Tibial nerve (tissue), 4 donors: ENCODE results near the gene UBL4B. TPM values are rescaled to one million over a fixed set of nuclear protein-coding genes. Genes with fewer than 3 reads are reported as not detected.

ENCODE experiments used
- DNase-seq, 2 donors: peaks; one replicate each; pipeline ENCODE4 v3.0.0-alpha.2; 2019; ENCODE audit warnings: low spot score in 2 of 2
- H3K27ac ChIP-seq, 4 donors: fragments of 200-600 bp; sonication (generic) in 3 of 4; one replicate each; pipeline ENCODE4 v1.5.1; 2017 to 2019; ENCODE audit warnings: mild to moderate bottlenecking in 1 of 4
- H3K27me3 ChIP-seq, 2 donors: fragments of 200-600 bp; sonication (generic) in 1 of 2; one replicate each; pipeline versions ENCODE4 v1.5.1 to v1.6.0; 2017 to 2019
- H3K36me3 ChIP-seq, 3 donors: fragments of 200-600 bp; sonication (generic); one replicate each; pipeline ENCODE4 v1.5.1; 2018 to 2019
- H3K4me1 ChIP-seq, 4 donors: fragments of 200-600 bp; sonication (generic) in 3 of 4; one replicate each; pipeline ENCODE4 v1.5.1; 2017 to 2019
- H3K4me3 ChIP-seq, 4 donors: fragments of 200-600 bp; sonication (generic) in 3 of 4; one replicate each; pipeline ENCODE4 v1.5.1; 2017 to 2019; ENCODE audit warnings: mild to moderate bottlenecking in 1 of 4, moderate library complexity in 1 of 4
- H3K9me3 ChIP-seq, 4 donors: fragments of 200-600 bp; sonication (generic) in 3 of 4; one replicate each; pipeline ENCODE4 v1.5.1; 2017 to 2019
- EP300 ChIP-seq, 2 donors: sonication (generic); formaldehyde crosslinking; IDR thresholded peaks; one replicate each; pipeline ENCODE4 v1.6.1; 2017; ENCODE audit warnings: antibody characterized with exemption in 2 of 2, mild to moderate bottlenecking in 1 of 2
- POLR2A ChIP-seq, 2 donors: fragments of 450-650 bp; IDR thresholded peaks; one replicate each; pipeline ENCODE4 v1.6.1; 2017; ENCODE audit warnings: antibody characterized with exemption in 2 of 2, mild to moderate bottlenecking in 2 of 2, moderate library complexity in 2 of 2
- WGBS, 2 donors: methylation state at CpG; one replicate each; pipeline ENCODE4 v1.1.5; 2018; 5-methylcytosine and 5-hydroxymethylcytosine counted together
- total RNA-seq, 4 donors: library from RNA; depleted of rRNA; stranded (reverse); fragments of >200 nt; gene quantifications; one replicate each; pipeline ENCODE4 v1.1.0, GENCODE V29; 2016
- TF ChIP-seq, protein P1 (sequence below), 5 experiments: fragments of 200-600 bp in 3 of 5; fragments of 450-650 bp in 2 of 5; sonication (generic) in 3 of 5; IDR thresholded peaks; one replicate each; pipeline ENCODE4 v1.5.1; 2016 to 2019; ENCODE audit warnings: antibody characterized with exemption in 5 of 5, mild to moderate bottlenecking in 3 of 5, moderate library complexity in 2 of 5

Gene UBL4B, protein sequence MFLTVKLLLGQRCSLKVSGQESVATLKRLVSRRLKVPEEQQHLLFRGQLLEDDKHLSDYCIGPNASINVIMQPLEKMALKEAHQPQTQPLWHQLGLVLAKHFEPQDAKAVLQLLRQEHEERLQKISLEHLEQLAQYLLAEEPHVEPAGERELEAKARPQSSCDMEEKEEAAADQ
- under 1 TPM in 1 of 4 donors, not detected in 3; 0.42 TPM for total RNA-seq

DNA sequence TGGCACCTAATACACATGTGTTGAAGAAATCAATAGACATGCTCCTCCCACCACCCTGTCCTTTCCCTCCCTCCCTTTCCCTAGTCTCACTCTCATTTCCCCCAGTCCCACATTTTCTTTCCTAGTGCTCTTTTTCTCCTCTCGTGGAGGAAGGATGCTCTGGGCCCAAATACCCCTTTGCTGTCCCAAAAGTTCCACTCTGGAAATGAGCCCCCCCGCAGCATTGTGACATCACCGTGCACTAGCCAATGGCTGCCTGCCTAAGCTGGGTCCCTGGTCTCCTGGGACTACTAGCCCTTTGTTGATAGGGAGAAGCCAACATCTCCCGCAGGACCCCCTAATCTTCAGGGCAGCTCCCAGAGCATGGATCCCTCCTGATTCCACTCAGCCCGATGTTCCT lies at the start of gene UBL4B:
TSS of gene UBL4B (plus strand) at position 301 of the 400 bp plus-strand sequence. CDS start at position 393, 92 bp downstream.
- H3K9me3 ChIP-seq, result no peaks in the 10 kb centered on the region
- no peaks in the 10 kb centered on the region for H3K36me3 ChIP-seq
- DNase-seq, result no peak
- TF ChIP-seq POLR2A (IDR thresholded peaks at IDR 0.05) (no peak), EP300 (IDR thresholded peaks at IDR 0.05) (no peak)
- TF ChIP-seq, protein P1, sequence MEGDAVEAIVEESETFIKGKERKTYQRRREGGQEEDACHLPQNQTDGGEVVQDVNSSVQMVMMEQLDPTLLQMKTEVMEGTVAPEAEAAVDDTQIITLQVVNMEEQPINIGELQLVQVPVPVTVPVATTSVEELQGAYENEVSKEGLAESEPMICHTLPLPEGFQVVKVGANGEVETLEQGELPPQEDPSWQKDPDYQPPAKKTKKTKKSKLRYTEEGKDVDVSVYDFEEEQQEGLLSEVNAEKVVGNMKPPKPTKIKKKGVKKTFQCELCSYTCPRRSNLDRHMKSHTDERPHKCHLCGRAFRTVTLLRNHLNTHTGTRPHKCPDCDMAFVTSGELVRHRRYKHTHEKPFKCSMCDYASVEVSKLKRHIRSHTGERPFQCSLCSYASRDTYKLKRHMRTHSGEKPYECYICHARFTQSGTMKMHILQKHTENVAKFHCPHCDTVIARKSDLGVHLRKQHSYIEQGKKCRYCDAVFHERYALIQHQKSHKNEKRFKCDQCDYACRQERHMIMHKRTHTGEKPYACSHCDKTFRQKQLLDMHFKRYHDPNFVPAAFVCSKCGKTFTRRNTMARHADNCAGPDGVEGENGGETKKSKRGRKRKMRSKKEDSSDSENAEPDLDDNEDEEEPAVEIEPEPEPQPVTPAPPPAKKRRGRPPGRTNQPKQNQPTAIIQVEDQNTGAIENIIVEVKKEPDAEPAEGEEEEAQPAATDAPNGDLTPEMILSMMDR (IDR thresholded peaks at IDR 0.05), result no peak
- no peaks in the 10 kb centered on the region for H3K27me3 ChIP-seq
- H3K4me1 ChIP-seq, result no peaks in the 10 kb centered on the region
- 85 to 91% methylated on average over 5 of the region's 5 CpGs for WGBS, 2 donors
- H3K4me3 ChIP-seq, result no peak within 1 kb of the TSS
- H3K27ac ChIP-seq, result no peak within 1 kb of the TSS

DNA sequence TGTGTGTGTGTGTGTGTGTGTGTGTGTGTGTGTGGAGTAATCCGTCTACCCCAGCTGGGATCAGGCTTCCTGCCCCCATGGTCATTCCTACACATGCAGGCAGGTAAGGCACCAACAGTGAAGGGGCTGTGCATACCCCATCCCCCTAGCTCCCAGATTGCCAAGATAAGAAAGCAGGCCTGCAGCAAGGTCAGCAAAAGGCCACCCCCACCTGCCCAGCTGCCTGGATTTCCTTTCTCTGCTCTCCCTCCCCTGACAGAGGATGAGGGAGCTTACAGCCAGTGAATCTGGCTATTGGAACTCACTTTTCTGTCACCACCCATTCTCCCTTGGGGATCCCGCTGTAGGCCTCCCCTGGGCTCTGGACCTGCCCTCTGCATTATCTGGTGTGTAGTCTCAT lies 49.6 kb upstream of the UBL4B start:
- H3K4me3 ChIP-seq, result no peak overlapping the region
- H3K9me3 ChIP-seq, result no peaks in the 10 kb centered on the region
- H3K4me1 ChIP-seq, result peaks cover 0 to 14% (median under 1%) of the 10 kb centered on the region in 4 donors
- 74 to 82% methylated on average over 2 of the region's 2 CpGs for WGBS, 2 donors
- peaks cover 0 to 12% of the 10 kb centered on the region in 2 donors for H3K27me3 ChIP-seq
- no peak for TF ChIP-seq EP300 (IDR thresholded peaks at IDR 0.05)
- no peak for TF ChIP-seq POLR2A (IDR thresholded peaks at IDR 0.05)
- TF ChIP-seq, protein P1 (IDR thresholded peaks at IDR 0.05), result no peak
- no peak for DNase-seq
- peaks cover 0 to 48% (median 0%) of the 10 kb centered on the region in 3 donors for H3K36me3 ChIP-seq
- H3K27ac ChIP-seq, result no peak overlapping the region

DNA sequence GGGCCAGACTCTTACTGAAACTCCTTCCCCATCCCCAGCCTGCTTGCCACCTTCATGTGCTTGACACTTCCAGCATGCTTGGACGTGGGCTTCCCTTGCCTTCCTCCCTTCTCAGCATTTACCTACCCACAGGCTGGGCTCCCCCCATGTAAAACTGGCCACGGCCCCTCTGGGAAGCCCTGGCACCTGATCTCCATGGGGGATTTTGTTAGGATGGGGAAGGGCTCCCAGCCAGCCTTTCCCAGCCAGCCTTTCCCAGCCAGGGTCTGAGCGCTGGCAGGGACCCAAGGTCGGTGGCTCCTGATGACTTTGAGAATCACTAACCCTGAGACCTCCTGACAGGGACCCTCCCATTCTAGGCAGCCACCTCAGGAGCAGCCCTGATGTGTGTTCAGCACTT lies 48.5 kb upstream of the UBL4B start:
- H3K4me1 ChIP-seq, result peaks cover 0 to 14% (median 6%) of the 10 kb centered on the region in 4 donors
- no peak overlapping the region for H3K4me3 ChIP-seq
- no peak overlapping the region for H3K27ac ChIP-seq
- 39 to 70% methylated on average over 4 of the region's 4 CpGs for WGBS, 2 donors
- peaks cover 0 to 23% of the 10 kb centered on the region in 2 donors for H3K27me3 ChIP-seq
- no peak for TF ChIP-seq EP300 (IDR thresholded peaks at IDR 0.05)
- TF ChIP-seq POLR2A (IDR thresholded peaks at IDR 0.05), result no peak
- TF ChIP-seq, protein P1 (IDR thresholded peaks at IDR 0.05), result no peak
- H3K9me3 ChIP-seq, result no peaks in the 10 kb centered on the region
- peaks cover 0 to 36% (median 0%) of the 10 kb centered on the region in 3 donors for H3K36me3 ChIP-seq
- no peak for DNase-seq

DNA sequence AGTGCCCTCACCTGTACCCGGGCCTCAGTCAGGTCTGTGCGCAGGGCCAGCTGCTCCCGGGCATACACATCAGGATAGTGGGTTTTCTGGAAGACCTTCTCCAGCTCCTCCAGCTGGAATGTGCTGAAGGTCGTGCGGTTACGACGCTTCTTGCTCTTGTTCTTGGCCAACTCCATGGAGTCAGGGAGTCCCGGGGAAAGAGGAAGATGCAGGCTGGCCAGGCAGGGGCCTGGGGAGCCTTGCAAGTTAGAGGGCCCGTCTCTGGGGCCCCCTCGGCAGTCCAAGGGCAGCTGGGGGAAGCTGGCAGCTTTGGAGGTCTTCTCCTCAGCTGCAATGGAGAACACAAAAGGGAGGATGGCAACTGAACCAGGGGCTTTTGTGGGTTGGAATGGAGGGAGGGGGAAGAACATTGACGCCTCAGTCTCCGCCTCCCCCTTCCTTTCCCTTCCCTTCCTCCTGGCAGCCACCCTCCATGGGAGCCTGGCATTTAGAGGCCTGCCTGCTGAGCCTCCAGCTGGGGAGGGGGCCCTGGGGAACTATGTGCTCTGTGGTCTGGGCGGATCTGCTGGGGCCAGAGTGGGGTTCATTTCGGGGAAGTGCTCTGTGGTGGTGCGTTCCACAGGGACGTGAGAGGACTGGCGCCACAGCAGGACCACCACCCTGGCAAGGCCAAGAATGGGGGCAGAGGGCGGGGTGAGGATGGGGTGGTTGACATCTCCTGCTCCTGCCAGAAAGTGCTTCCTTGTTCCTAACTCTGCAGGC lies 47.5 kb upstream of the UBL4B start:
- 86 to 87% methylated on average over 14 to 17 of the region's 18 CpGs for WGBS, 2 donors
- TF ChIP-seq POLR2A (IDR thresholded peaks at IDR 0.05) (no peak), EP300 (IDR thresholded peaks at IDR 0.05) (no peak)
- TF ChIP-seq, protein P1 (IDR thresholded peaks at IDR 0.05), result no peak

DNA sequence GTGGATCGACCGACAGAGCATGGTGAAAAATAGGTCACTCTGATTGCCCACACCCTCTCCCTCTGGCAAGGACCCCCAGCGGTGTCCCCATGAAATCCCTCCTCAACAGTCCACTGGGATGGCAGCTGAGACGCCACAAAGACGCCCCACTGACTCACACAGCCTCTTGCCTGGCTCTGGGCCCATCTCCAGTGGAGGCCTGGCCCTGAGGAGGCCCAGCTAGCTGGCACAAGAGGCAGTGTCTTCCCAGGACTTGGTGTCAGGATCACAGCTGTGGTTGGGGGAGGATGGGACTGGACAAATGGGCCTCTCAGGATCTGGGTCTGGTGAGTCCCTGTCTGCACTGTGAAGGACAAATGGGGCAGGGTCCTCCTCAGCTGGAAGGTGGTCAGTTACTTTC lies 46.4 kb upstream of the UBL4B start:
- 80 to 85% methylated on average over 5 of the region's 5 CpGs for WGBS, 2 donors
- DNase-seq, result no peak
- H3K4me1 ChIP-seq, result peaks cover 0 to 34% (median 13%) of the 10 kb centered on the region in 4 donors
- H3K9me3 ChIP-seq, result no peaks in the 10 kb centered on the region
- peaks cover 0 to 17% (median 0%) of the 10 kb centered on the region in 3 donors for H3K36me3 ChIP-seq
- H3K27me3 ChIP-seq, result peaks cover 0 to 43% of the 10 kb centered on the region in 2 donors
- no peak overlapping the region for H3K27ac ChIP-seq
- no peak overlapping the region for H3K4me3 ChIP-seq
- no peak for TF ChIP-seq POLR2A (IDR thresholded peaks at IDR 0.05)
- no peak for TF ChIP-seq EP300 (IDR thresholded peaks at IDR 0.05)

More for the DNA sequence above, 47.5 kb upstream of the UBL4B start:
- DNase-seq, result no peak
- no peak overlapping the region for H3K4me3 ChIP-seq
- H3K9me3 ChIP-seq, result no peaks in the 10 kb centered on the region
- H3K27me3 ChIP-seq, result peaks cover 0 to 33% of the 10 kb centered on the region in 2 donors
- H3K36me3 ChIP-seq, result peaks cover 0 to 27% (median 0%) of the 10 kb centered on the region in 3 donors
- peaks cover 0 to 23% (median 10%) of the 10 kb centered on the region in 4 donors for H3K4me1 ChIP-seq
- H3K27ac ChIP-seq, result no peak overlapping the region
